GM12878 (cell line): ENCODE data around the gene NBEA. TPM values are rescaled to one million over a fixed set of nuclear protein-coding genes. Genes with fewer than 3 reads are reported as not detected.

ENCODE experiments used
- ATAC-seq: fragments of 200-7000 bp; cut with Tn5 transposase; 3 replicates; pipeline ENCODE4 v1.9.1; 2020; ENCODE audit warnings: mild to moderate bottlenecking, moderate library complexity
- BruUV-seq: library from RNA; stranded (reverse); fragments of 400-500 nt; replicated peaks from 2 replicates; lab custom pipeline; 2021; lab: Mats Ljungman, UMichigan
- CTCF ChIA-PET: fragments of 300-600 bp; sonication (Branson Sonifier 250); formaldehyde crosslinking; extraction: SDS; loops from one replicate; lab custom pipeline; 2021; ENCODE audit warnings: inconsistent platforms; lab: Yijun Ruan, JAX
- POLR2A ChIA-PET: fragments of 350-600 bp; formaldehyde crosslinking; extraction: SDS; loops from one replicate; lab custom pipeline; 2021; ENCODE audit warnings: inconsistent platforms; lab: Charles Lee
- RAD21 ChIA-PET: fragments of 300-600 bp; sonication (Branson Sonifier 250); formaldehyde crosslinking; loops from one replicate; lab custom pipeline; 2023; ENCODE audit warnings: antibody characterized with exemption; ENCODE audit not compliant: unreplicated experiment; lab: Charles Lee
- SMC1A ChIA-PET: fragments of 300-600 bp; sonication (Branson Sonifier 250); formaldehyde crosslinking; loops from one replicate; lab custom pipeline; 2023; ENCODE audit not compliant: unreplicated experiment, uncharacterized antibody; lab: Charles Lee
- DNase-seq: peaks from one replicate; pipeline ENCODE4 v3.0.0-alpha.2; 2011; ENCODE audit warnings: low read depth, low spot score
- FAIRE-seq: peaks from 3 replicates; lab custom pipeline; 2011; peaks lifted over from hg19 to GRCh38; lab: Jason Lieb, UNC
- H2AFZ ChIP-seq: 2 replicates; pipeline ENCODE4 v1.6.0; 2011; ENCODE audit warnings: low read depth, low read length, control low read depth; ENCODE audit not compliant: control insufficient read depth
- H3K27ac ChIP-seq: 2 replicates; pipeline ENCODE4 v1.5.1; 2011; ENCODE audit warnings: control low read depth; ENCODE audit not compliant: control insufficient read depth, insufficient read depth
- H3K27me3 ChIP-seq, 2 experiments: replicated peaks in 1 of 2; 2 replicates each; pipeline versions ENCODE4 v1.6.0 to v1.6.1; 2011; ENCODE audit warnings: low read length in 1 of 2; ENCODE audit not compliant: control insufficient read depth in 2 of 2, insufficient read depth in 2 of 2
- H3K36me3 ChIP-seq, 2 experiments: 2 replicates each; pipeline ENCODE4 v1.5.1; 2011; ENCODE audit warnings: low read length in 1 of 2; ENCODE audit not compliant: control insufficient read depth in 2 of 2, insufficient read depth in 2 of 2
- H3K4me1 ChIP-seq: 2 replicates; pipeline ENCODE4 v1.6.1; 2011; ENCODE audit warnings: mild to moderate bottlenecking, low read length, moderate library complexity, mixed read lengths; ENCODE audit not compliant: control insufficient read depth, insufficient read depth
- H3K4me2 ChIP-seq: 2 replicates; pipeline ENCODE4 v1.6.0; 2011; ENCODE audit warnings: control low read depth; ENCODE audit not compliant: control insufficient read depth, insufficient read depth
- H3K4me3 ChIP-seq: fragments of 200-600 bp; sonication (generic); 2 replicates; pipeline ENCODE4 v1.5.1; 2016
- H3K79me2 ChIP-seq: 2 replicates; pipeline ENCODE4 v1.6.0; 2011; ENCODE audit warnings: low read length; ENCODE audit not compliant: control insufficient read depth, insufficient read depth
- H3K9ac ChIP-seq: 2 replicates; pipeline ENCODE4 v1.8.0; 2011; ENCODE audit warnings: low read length, control low read depth, mixed read lengths; ENCODE audit not compliant: control insufficient read depth, insufficient read depth
- H3K9me3 ChIP-seq: replicated peaks from 3 replicates; pipeline ENCODE4 v1.5.1; 2011; ENCODE audit warnings: mild to moderate bottlenecking, low read length; ENCODE audit not compliant: control insufficient read depth, insufficient read depth
- H4K20me1 ChIP-seq: 2 replicates; pipeline ENCODE4 v1.6.0; 2011; ENCODE audit not compliant: control insufficient read depth, insufficient read depth
- ASH2L ChIP-seq: fragments of 300-600, 200-600 bp; sonication (generic); IDR thresholded peaks from 2 replicates; pipeline ENCODE4 v1.6.1; 2017; ENCODE audit warnings: low read depth, mild to moderate bottlenecking, borderline replicate concordance
- CBX3 ChIP-seq: fragments of 200-600 bp; sonication (generic); IDR thresholded peaks from 2 replicates; pipeline ENCODE4 v1.6.1; 2016; ENCODE audit warnings: low read depth, borderline replicate concordance
- FOXM1 ChIP-seq: IDR thresholded peaks from 2 replicates; pipeline ENCODE4 v1.6.1; 2012; ENCODE audit warnings: low read depth, mild to moderate bottlenecking, inconsistent platforms, low read length, moderate library complexity
- JUND ChIP-seq: IDR thresholded peaks from 2 replicates; pipeline ENCODE4 v1.6.1; 2012; ENCODE audit warnings: low read depth, mild to moderate bottlenecking, low read length, improper control_type of control experiment, moderate library complexity
- KAT2A ChIP-seq: conservative IDR thresholded peaks from 2 replicates; pipeline ENCODE4 v1.6.1; 2011; ENCODE audit warnings: low read depth, low read length; ENCODE audit not compliant: control insufficient read depth
- LARP7 ChIP-seq: fragments of 450-650 bp; IDR thresholded peaks from 2 replicates; pipeline ENCODE4 v1.6.1; 2017; ENCODE audit warnings: mild to moderate bottlenecking
- MAX ChIP-seq: IDR thresholded peaks from 2 replicates; pipeline ENCODE4 v1.6.1; 2012; ENCODE audit warnings: low read depth, low read length, improper control_type of control experiment
- MEF2A ChIP-seq: IDR thresholded peaks from 2 replicates; pipeline ENCODE4 v1.6.1; 2011; ENCODE audit warnings: low read depth, mild to moderate bottlenecking, low read length, moderate library complexity; ENCODE audit not compliant: insufficient read depth
- POLR2AphosphoS5 ChIP-seq: IDR thresholded peaks from 2 replicates; pipeline ENCODE4 v1.6.1; 2011; ENCODE audit warnings: mild to moderate bottlenecking, low read length, inconsistent platforms
- POU2F2 ChIP-seq: IDR thresholded peaks from 3 replicates; pipeline ENCODE4 v1.6.1; 2011; ENCODE audit warnings: low read depth, mild to moderate bottlenecking, low read length, borderline replicate concordance
- RAD21 ChIP-seq: IDR thresholded peaks from 2 replicates; pipeline ENCODE4 v1.6.1; 2011; ENCODE audit warnings: mild to moderate bottlenecking, low read depth, low read length, moderate library complexity; ENCODE audit not compliant: insufficient read depth
- SRF ChIP-seq, 2 experiments: IDR thresholded peaks; 2 replicates each; pipeline ENCODE4 v1.6.1; 2011; ENCODE audit warnings: low read depth in 2 of 2, low read length in 2 of 2, mild to moderate bottlenecking in 1 of 2, moderate library complexity in 1 of 2
- STAT1 ChIP-seq: fragments of 450-650 bp; conservative IDR thresholded peaks from 2 replicates; pipeline ENCODE4 v1.6.1; 2014; ENCODE audit warnings: antibody characterized with exemption, mild to moderate bottlenecking
- ZBTB4 ChIP-seq: fragments of 450-650 bp; formaldehyde crosslinking; IDR thresholded peaks from 2 replicates; pipeline ENCODE4 v1.4.0; 2022; ENCODE audit warnings: mild to moderate bottlenecking, moderate library complexity
- WGBS: methylation state at CpG from one replicate; pipeline ENCODE4 v1.1.6; 2016; ENCODE audit warnings: low lambda C conversion rate; ENCODE audit not compliant: insufficient replicate concordance, insufficient coverage; ENCODE audit errors: missing lambda C conversion rate; 5-methylcytosine and 5-hydroxymethylcytosine counted together
- in situ Hi-C: fragments of 300-500 bp; cut with MboI; formaldehyde crosslinking; loops from 9 replicates; pipeline ENCODE4 v1.14.3; 2018; ENCODE audit warnings: mixed read lengths
- intact Hi-C: fragments of 100-400 bp; cut with micrococcal nuclease; formaldehyde crosslinking; loops from one replicate; pipeline ENCODE4 v1.14.2; 2022; ENCODE audit not compliant: unreplicated experiment
- polyA plus RNA-seq, 11 experiments: library from polyadenylated mRNA; depleted of rRNA in 4 of 11; unstranded in 6 of 11; stranded (reverse) in 5 of 11; fragments of >200 nt; fragmentation: Nextera tagmentation in 4 of 11; fragmentation: Illumina TruSeq in 1 of 11; extraction: Ambion mirVana in 4 of 11; extraction: Trizol in 1 of 11; gene quantifications; 1 replicate in 1 of 11; 2 replicates in 10 of 11; pipeline versions ENCODE4 v1.2.1 to v1.2.3, GENCODE V29; 2011 to 2016; ENCODE audit warnings: inconsistent platforms in 2 of 11, missing spikeins in 2 of 11, low read depth in 1 of 11
- total RNA-seq, 4 experiments: library from RNA; depleted of rRNA in 3 of 4; stranded (reverse); fragments of >200 nt in 3 of 4; fragmentation: Illumina TruSeq in 1 of 4; extraction: Trizol in 1 of 4; gene quantifications; 2 replicates each; pipeline versions ENCODE4 v1.2.1 to v1.2.3, GENCODE V29; 2013 to 2021

The NBEA gene
- total and polyA plus RNA-seq, 10 of the 15 experiments (the other 5 are each of a cell fraction or from before 2014, with no cell fraction given), result 0.23 to 3.6 (median 0.55) TPM

- TF ChIP-seq MEF2A (no peak), POU2F2 (no peak), POLR2AphosphoS5 (no peak), ASH2L (no peak), STAT1 (no peak), ZBTB4 (no peak), CBX3 (no peak), SRF (IDR thresholded peaks at IDR 0.05; ENCODE audit: low read depth in 2 of 2, low read length in 2 of 2) (no peak), KAT2A (no peak), RAD21 (no peak), FOXM1 (no peak), MAX (no peak), LARP7 (no peak), JUND (no peak)
- no peak for ATAC-seq
- Histone ChIP-seq H2AFZ (no peak overlapping the region), H4K20me1 (no peaks in the 10 kb centered on the region), H3K27me3 (no peaks in the 10 kb centered on the region), H3K9ac (no peak overlapping the region), H3K9me3 (no peaks in the 10 kb centered on the region), H3K36me3 (no peaks in the 10 kb centered on the region), H3K27ac (no peak overlapping the region), H3K79me2 (no peaks in the 10 kb centered on the region), H3K4me1 (no peaks in the 10 kb centered on the region), H3K4me3 (no peak overlapping the region), H3K4me2 (no peak overlapping the region)
- RAD21 ChIA-PET, result no interaction called here
- CTCF ChIA-PET, result interaction anchor here (1.3 kb wide), 1 partner anchor 20 kb away, joined by 4 read pairs; no protein-coding TSS in a partner anchor
- POLR2A ChIA-PET, result no interaction called here
- SMC1A ChIA-PET, result no interaction called here
- in situ Hi-C loops (no loop called here), intact Hi-C loops (no loop called here)
- BruUV-seq, result no TSS peak
- WGBS, result 30% methylated on average over 9 of the region's 9 CpGs
- no peak for DNase-seq
- FAIRE-seq, result no peak
Observed at GRCh38 chr13:35603593-35604285, 661.7 kb downstream of the NBEA start.
